Fibroblast of mammary gland (primary cell): ENCODE data around the gene TMEM18.

Experiments used
- DNase-seq: peaks from one replicate; pipeline ENCODE4 v3.0.0-alpha.2; 2010; ENCODE audit warnings: low read depth
- H3K4me3 ChIP-seq: 2 replicates; pipeline ENCODE4 v1.5.1; 2011; ENCODE audit warnings: low read depth, mild to moderate bottlenecking, low read length, moderate library complexity; ENCODE audit not compliant: control insufficient read depth
- CTCF ChIP-seq: conservative IDR thresholded peaks from 2 replicates; pipeline ENCODE4 v1.5.1; 2011; ENCODE audit warnings: low read depth, low read length, inconsistent platforms; ENCODE audit not compliant: control insufficient read depth, insufficient read depth

Gene TMEM18

GRCh38 chr2:694174-694573 lies 17.0 kb upstream of the TMEM18 start:
- H3K4me3 ChIP-seq: no peak overlapping the region
- TF ChIP-seq CTCF: no peak
- DNase-seq: no peak

GRCh38 chr2:693606-694005 lies 16.4 kb upstream of the TMEM18 start:
- DNase-seq: peak; percentile 10
- no peak overlapping the region for H3K4me3 ChIP-seq
- TF ChIP-seq CTCF: no peak

GRCh38 chr2:692767-693166 lies 15.6 kb upstream of the TMEM18 start:
- DNase-seq: no peak
- no peak overlapping the region for H3K4me3 ChIP-seq
- no peak for TF ChIP-seq CTCF

- H3K4me3 ChIP-seq: no peak overlapping the region
- no peak for TF ChIP-seq CTCF
- no peak for DNase-seq
These were observed 14.9 kb upstream of the TMEM18 start for GRCh38 chr2:691821-692761.

- DNase-seq: no peak
These were observed 13.6 kb upstream of the TMEM18 start for GRCh38 chr2:690799-691198.

GRCh38 chr2:689877-690510 lies 12.8 kb upstream of the TMEM18 start:
- no peak for DNase-seq
- no peak for TF ChIP-seq CTCF
- H3K4me3 ChIP-seq: no peak overlapping the region

More at GRCh38 chr2:690799-691198, 13.6 kb upstream of the TMEM18 start:
- no peak overlapping the region for H3K4me3 ChIP-seq
- TF ChIP-seq CTCF: no peak
